Left cardiac atrium (tissue), 4 donors: ENCODE measurements around the gene KCNC3. TPM values are rescaled to one million over a fixed set of nuclear protein-coding genes. Genes with fewer than 3 reads are reported as not detected.
A peak's percentile ranks its signal among the peaks of the same experiment; 100 is the strongest.
"Not testable (repeated sequence)": the region's sequence is repeated elsewhere in the genome, so short reads cannot be mapped to it uniquely, and the experiment has no call there.

Experiments used
- ATAC-seq, 2 donors: fragments of 200-7000 bp; cut with Tn5 transposase; one replicate each; pipeline ENCODE4 v1.9.1; 2020; ENCODE audit warnings: mild to moderate bottlenecking in 2 of 2, moderate library complexity in 2 of 2
- DNase-seq: peaks from one replicate; pipeline ENCODE4 v3.0.0-alpha.2; 2020
- intact Hi-C, 2 donors: fragments of 100-400 bp; cut with DNase I; formaldehyde crosslinking; loops; one replicate each; pipeline versions ENCODE4 v1.14.1 to v1.15.1; 2022 to 2023
- total RNA-seq, 2 donors: library from RNA; stranded (reverse); fragmentation: NEBNext Ultra II Directional; extraction: Animal tissue kit (Norgen Biotek cat#: 25700); gene quantifications; one replicate each; pipeline ENCODE4 v1.2.1, GENCODE V29; 2021
- donor health status: DM: no; HTN: yes; CAD: no.
- donor health status: DM: no; HTN: yes; CAD: no; lungs with severe emphysema.
- donor health status: DM: yes; HTN: yes; CAD: no.
- donor health status: Dilated cardiomyopathy.

Gene KCNC3
- total RNA-seq, 2 donors from 2014 or later = 2.7 to 4.0 TPM

- ATAC-seq (no peak), DNase-seq (no peak)
- intact Hi-C loops = no loop called here
These were observed 2.7 kb upstream of the KCNC3 start for GRCh38 chr19:50331994-50332243.

- ATAC-seq (no peak), DNase-seq (no peak)
- intact Hi-C loops = no loop called here
These were observed 2.2 kb upstream of the KCNC3 start for GRCh38 chr19:50331221-50331993.

- ATAC-seq (peak; percentile 45 to 63), DNase-seq (peak; percentile 89)
- intact Hi-C loops = no loop called here
These were observed 1.3 kb upstream of the KCNC3 start for GRCh38 chr19:50330365-50331078.

GRCh38 chr19:50329926-50330294, 733 bp upstream of the KCNC3 start:
- ATAC-seq, DNase-seq, intact Hi-C loops: not testable (repeated sequence)

- DNase-seq = no peak
- intact Hi-C loops = no loop called here
- no peak for ATAC-seq
These were observed 368 bp downstream of the KCNC3 start for GRCh38 chr19:50328873-50329145.

GRCh38 chr19:50328224-50328872, 829 bp downstream of the KCNC3 start:
- no peak for DNase-seq
- intact Hi-C loops = no loop called here
- no peak for ATAC-seq

GRCh38 chr19:50327461-50328223, 1.5 kb downstream of the KCNC3 start:
- no peak for ATAC-seq
- no peak for DNase-seq
- intact Hi-C loops = no loop called here

- DNase-seq = no peak
These were observed 2.2 kb downstream of the KCNC3 start for GRCh38 chr19:50327013-50327412.

GRCh38 chr19:50326101-50326664, 3.0 kb downstream of the KCNC3 start:
- ATAC-seq = no peak
- no peak for DNase-seq
- intact Hi-C loops = no loop called here

More at GRCh38 chr19:50327013-50327412, 2.2 kb downstream of the KCNC3 start:
- no peak for ATAC-seq
- intact Hi-C loops = no loop called here

- ATAC-seq (peak; percentile 35 to 50), DNase-seq (peak; percentile 72)
- intact Hi-C loops = no loop called here
These were observed 3.7 kb downstream of the KCNC3 start for GRCh38 chr19:50325310-50326100.

- intact Hi-C loops = no loop called here
- ATAC-seq (no peak), DNase-seq (no peak)
These were observed 4.8 kb downstream of the KCNC3 start for GRCh38 chr19:50324331-50324730.

- no peak for ATAC-seq
- intact Hi-C loops = no loop called here
- no peak for DNase-seq
These were observed 5.4 kb downstream of the KCNC3 start for GRCh38 chr19:50323782-50324133.

GRCh38 chr19:50322931-50323781, 6.0 kb downstream of the KCNC3 start:
- DNase-seq = no peak
- intact Hi-C loops = no loop called here
- ATAC-seq = no peak

GRCh38 chr19:50322234-50322633, 6.9 kb downstream of the KCNC3 start:
- intact Hi-C loops = no loop called here
- ATAC-seq = no peak
- no peak for DNase-seq

- DNase-seq (no peak), ATAC-seq (no peak)
- intact Hi-C loops = no loop called here
These were observed 7.3 kb downstream of the KCNC3 start for GRCh38 chr19:50321831-50322230.

- intact Hi-C loops = no loop called here
- ATAC-seq = no peak
- no peak for DNase-seq
These were observed 8.6 kb downstream of the KCNC3 start for GRCh38 chr19:50320596-50320995.

GRCh38 chr19:50320051-50320450, 9.1 kb downstream of the KCNC3 start:
- intact Hi-C loops = no loop called here
- DNase-seq (no peak), ATAC-seq (no peak)

GRCh38 chr19:50319156-50319555, 10.0 kb downstream of the KCNC3 start:
- DNase-seq (no peak), ATAC-seq (no peak)
- intact Hi-C loops = no loop called here
